Endometrial microvascular endothelial cells (primary cell): ENCODE measurements around the gene HIRA. TPM values are rescaled to one million over a fixed set of nuclear protein-coding genes. Genes with fewer than 3 reads are reported as not detected.
"Not testable (repeated sequence)": the region's sequence is repeated elsewhere in the genome, so short reads cannot be mapped to it uniquely, and the experiment has no call there.

Experiments
- in situ Hi-C: cut with HindIII; loops from 2 replicates; pipeline ENCODE4 v1.10.0; 2017; ENCODE audit warnings: low sequenced_read_pairs, low pct_unique_long_range_greater_than_20kb; ENCODE audit errors: inconsistent ontology term
- total RNA-seq: library from RNA; depleted of rRNA; stranded (reverse); fragments of >200 nt; gene quantifications from one replicate; pipeline ENCODE4 v1.2.3, GENCODE V29; 2015; ENCODE audit errors: inconsistent ontology term

The HIRA gene
- total RNA-seq, 1 donor from 2014 or later: 18.4 TPM

DNA sequence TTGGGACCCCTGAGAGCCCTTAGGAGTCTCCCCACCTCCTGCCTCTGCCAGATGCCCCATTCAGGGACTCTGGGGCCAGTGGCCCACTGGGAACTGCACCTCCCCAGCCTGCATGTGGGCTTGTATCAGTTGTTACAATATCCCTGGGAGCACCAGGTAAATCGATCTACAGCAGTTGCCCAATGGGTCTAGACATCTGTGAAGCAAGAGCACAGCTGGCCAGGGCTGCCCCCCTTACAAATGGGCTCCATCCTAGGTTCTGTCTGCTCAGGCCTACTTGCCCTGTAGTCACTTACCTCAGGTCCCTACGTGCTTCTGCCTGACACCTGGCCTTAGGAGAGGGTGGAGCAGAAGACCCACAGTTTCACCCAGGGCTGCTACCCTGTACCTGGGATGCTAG, 62.7 kb downstream of the HIRA start:
- in situ Hi-C loops: no loop called here

- in situ Hi-C loops: no loop called here
Observed at GRCh38 chr22:19367763-19368367, 63.7 kb downstream of the HIRA start.

DNA sequence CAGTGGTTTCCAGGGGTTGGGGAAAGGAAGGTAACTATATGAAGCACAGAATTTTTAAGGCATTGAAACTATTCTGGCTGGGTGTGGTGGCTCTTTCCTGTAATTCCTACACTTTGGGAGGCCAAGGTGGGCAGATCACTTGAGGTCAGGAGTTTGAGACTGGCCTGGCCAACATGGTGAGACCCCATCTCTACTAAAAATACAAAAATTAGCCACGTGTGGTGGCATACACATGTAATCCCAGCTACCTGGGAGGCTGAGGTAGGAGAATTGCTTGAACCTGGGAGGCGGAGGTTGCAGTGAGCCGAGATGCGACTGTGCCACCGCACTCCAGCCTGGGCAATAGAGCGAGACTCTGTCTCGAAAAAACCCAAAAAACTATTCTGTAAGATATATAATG, 68.0 kb downstream of the HIRA start:
- in situ Hi-C loops: not testable (repeated sequence)

- in situ Hi-C loops: no loop called here
Observed at GRCh38 chr22:19361501-19362103, 69.9 kb downstream of the HIRA start.

- in situ Hi-C loops: no loop called here
Observed at GRCh38 chr22:19360862-19361261, 70.7 kb downstream of the HIRA start.

DNA sequence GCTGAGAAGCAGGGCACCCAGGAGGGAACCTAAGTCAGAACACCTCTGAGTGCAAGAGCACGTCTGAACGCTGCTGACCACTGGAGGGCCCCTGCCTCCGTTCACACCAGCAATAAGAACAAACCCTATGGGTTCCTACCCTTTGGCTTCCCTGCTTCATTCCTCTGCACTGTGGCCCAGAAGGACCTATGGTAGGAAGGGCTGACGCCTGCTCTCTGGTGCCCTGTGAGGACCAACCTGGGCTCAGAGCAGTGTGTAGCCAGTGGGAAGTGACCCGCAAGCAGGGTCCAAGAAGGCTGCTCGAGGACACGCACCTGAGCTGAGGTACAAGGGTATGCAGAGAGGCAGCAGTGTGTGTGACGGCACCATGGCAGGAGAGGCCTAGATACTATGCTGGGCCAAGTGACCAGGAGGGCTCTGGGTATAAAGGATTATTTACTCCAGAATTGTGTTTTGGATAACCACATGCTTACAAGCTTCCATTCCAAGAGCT, 71.2 kb downstream of the HIRA start:
- in situ Hi-C loops: no loop called here

DNA sequence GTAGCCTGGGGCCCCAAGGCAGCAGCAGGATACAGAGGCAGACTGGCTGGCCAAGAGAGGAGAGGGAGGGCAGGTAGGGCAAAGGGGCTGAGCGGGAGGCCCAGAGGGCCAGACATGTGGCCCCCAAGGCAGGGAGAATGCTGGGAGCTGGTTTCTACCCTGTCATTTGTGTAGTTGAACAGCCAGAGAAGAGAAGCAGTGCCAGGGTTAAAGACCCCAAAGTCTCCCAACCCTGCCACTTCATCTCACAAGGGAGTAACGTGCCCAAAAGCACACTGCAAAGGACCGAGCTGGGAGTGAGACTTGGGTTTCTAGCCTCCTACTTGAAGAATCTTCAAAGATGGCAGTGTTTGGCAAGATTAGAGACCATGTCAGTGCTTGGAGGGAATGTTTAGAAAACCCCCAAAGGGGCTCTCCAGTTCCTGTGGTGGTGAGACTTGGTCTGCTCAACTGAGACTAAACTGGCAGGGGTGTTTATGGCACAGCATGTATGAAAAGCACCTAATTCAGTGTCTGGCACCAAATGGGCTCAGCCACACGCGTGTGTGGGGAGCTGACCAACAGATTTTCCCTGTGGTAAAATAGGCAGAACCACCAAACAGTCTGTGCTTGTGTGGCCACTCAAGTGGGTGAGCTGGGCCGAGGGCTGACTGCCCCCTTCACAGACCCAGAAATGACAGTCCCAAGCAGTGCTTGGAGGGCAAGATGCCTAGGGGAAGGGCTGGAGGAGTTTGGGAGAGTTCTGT, 71.8 kb downstream of the HIRA start:
- in situ Hi-C loops: no loop called here

DNA sequence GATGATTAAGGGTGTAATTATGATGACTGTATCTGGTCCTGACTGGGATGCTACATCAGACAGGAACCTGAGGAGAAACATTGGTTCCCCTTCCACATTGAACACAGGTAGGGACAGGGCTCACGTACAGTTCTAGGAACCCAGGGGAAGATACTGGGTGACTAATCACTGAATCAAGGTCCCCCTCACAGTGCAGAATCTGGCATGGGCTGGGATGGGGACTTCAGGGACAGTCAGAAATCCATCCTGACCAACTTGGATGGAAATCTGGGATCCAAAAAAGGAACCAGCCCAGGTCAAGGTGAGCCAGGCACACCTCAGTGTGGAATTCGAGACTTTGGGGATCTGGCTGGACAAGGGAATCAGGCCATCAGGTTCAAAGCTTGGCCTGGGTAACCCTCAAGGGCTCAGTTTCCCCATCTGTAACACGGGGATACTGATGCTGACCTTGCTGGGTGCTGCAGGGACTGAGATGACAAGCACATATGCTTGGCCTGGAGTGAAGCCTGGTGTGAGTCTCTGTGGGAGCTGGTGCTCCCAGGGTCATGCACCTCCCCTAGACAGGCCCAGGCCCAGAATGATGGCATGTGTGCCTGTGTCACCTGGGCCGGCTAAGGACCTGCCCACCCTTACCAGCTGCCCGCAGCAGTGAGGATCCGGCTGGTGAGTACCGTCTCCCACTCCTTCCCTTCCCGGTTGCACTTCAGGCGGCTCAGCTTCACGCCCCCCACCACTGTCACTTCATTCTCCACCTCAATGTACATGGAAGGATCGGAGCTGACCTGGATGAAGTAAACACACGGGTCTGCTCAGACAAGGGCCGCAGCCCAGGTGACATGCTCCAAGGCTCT, 72.6 kb downstream of the HIRA start:
- in situ Hi-C loops: no loop called here

- in situ Hi-C loops: no loop called here
Observed at GRCh38 chr22:19358195-19358594, 73.3 kb downstream of the HIRA start.

GRCh38 chr22:19357270-19358105, 74.0 kb downstream of the HIRA start:
- in situ Hi-C loops: no loop called here

DNA sequence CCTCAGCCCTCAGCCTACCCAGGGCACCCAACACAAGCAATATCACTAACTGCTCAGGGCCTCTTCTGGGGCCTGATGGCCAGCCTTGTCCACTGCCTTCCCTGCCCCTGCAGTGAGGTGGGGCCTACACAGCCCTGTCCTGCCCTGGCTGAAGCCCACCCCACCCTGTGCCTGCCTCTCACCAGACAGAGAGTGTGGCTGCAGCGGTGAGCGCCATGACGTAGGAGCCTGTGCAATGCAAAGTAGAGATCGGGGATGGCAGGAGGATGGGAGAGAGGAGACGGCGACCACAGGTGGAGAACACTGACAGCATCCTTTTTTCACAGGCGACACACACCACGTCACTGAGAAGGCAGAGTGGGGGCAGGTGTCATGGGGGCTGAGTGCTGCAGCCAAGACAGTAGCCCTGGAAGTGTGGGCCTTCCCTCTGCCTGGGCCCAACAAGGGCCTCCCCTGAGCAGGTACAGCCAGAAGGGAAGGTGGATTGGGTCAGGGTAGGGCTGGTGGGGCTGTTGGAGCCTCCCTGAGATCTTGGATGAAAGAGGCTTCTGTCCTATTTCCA, 74.7 kb downstream of the HIRA start:
- in situ Hi-C loops: no loop called here

DNA sequence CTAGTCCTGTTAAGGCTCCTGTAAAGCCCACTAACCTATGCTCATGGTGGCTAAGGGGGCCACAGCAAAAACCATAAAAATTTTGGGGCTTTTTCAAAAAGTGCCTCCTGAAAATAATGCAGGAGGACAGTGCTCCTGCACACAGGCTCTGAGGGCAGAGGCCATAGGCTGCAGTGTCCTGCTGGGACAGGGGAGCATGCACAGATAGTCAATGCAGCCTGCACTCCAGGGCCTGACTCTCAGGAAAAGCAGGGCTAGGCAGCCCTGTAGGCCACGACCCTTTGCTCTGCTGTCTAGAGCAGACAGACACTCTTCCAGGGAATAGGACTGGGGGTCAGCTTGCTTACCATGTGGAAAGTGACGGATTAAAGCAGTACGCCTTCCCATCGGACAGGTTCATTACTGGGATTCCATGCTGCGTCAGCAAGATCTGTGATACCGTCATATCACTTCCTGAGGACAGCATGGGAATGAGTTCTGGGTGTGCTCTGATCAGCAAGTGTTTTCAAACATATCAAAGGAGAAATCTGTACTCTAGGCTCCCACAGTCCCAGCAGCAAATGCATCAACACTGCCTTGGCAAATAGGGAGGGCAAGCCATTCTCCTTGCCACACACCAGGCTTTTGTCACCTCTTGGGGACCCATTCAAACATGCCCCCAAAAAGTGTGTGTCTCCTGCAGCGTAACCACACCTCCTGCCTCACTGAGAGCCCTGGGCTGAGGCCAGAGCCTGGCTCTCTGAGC, 75.9 kb downstream of the HIRA start:
- in situ Hi-C loops: no loop called here

DNA sequence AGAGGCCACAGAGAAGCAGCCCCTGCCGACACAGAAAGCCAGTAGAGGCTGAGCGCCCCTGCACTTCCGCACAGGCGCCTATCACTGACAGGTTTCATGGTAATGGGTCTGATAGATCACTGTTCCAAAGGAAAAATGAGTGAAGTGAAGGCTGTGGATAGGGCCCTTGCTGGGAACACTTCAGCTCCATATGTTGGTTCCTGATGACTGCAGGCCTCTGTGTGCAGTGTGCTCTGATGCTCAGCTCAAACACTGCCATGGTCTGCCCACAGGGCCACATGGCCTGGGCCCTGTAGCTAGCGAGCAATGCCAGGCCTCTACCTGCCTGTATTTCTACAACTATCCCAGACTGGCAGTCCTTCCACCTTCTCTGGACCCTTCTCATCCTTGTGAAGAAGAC, 77.3 kb downstream of the HIRA start:
- in situ Hi-C loops: no loop called here

DNA sequence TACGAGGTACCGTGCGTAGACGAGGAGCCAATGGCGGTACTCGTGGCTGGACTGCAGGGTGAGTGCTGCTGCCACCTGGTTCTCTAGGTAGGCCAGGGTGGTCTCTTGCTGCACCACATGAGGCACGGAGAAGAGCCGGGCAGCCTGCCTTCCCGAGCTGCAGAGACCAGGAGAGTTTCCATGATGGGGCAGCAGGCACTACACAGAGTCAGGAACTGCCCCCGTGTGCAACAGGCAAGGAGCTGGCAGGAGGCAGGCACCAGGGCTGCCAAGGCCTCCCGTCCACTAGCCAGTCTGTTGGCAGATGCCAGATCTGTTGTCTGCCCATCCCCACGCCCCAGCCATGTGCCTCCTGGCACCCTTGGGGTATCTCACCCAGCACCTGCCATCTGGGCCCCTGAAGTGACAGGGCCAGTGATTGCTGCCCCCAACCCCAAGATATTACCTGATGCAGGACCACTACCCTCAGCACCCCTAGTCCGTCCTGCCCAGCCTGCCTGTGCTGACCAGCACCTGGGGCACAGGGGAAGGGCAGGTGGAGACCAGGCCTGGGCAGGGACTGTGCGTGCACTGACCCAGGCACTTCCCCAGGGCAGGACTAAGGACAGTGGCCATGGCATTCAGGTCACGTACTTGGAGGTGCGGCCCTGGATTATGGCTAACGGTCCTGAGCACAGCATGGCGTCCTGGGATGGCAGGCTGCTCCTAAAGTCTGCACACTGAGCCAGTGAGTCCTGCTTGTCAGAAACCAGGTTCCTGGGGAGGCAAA, 78.0 kb downstream of the HIRA start:
- in situ Hi-C loops: no loop called here

DNA sequence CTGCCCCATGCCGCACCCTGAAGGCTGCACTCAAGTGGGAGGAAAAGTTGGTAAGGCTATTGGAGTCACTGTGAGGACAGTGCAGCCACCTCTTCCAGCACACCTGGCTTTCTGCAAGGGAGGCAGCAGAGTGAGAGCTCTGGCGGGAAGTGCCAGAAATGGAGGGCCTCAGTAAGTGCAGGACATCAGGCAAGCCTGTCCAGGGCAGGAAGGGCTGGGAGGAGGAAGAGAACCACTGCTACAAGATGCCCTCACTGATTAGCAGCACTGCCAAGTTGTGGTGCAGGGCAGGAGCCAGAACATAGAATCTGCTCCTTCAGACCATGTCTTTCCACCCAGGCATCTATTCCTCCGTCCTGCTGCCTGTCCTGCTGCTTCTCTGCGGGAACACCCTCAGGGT, 78.8 kb downstream of the HIRA start:
- in situ Hi-C loops: no loop called here

GRCh38 chr22:19352217-19352616, 79.3 kb downstream of the HIRA start:
- in situ Hi-C loops: no loop called here

DNA sequence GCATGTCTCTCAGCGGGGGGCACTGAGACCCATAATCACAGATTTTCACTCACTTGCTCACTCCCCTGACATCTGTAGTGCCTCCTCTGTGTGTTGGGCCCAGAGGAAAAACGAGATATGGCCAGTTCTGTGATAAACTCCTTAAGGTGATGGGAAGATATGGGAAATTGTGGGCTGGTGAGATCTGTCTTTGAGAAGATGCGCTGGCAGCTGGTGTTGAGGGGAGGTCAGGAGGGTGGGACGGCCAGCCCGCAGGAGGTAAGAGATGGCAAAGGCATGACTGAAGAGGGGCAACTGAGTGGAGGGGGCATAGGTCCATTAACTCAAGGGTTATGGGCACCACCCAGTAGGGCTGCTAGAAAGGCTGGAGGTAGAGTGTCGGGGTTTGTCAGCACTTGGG, 79.9 kb downstream of the HIRA start:
- in situ Hi-C loops: no loop called here
